Esophagus mucosa (tissue), 1 donor: ENCODE results near the gene HNRNPA1. TPM values are rescaled to one million over a fixed set of nuclear protein-coding genes. Genes with fewer than 3 reads are reported as not detected.
"Not testable (repeated sequence)": the region's sequence is repeated elsewhere in the genome, so short reads cannot be mapped to it uniquely, and the experiment has no call there.

Experiments used
- ATAC-seq: fragments of 200-7000 bp; cut with Tn5 transposase; one replicate; pipeline ENCODE4 v1.9.1; 2020
- total RNA-seq: library from RNA; stranded (reverse); gene quantifications from one replicate; pipeline ENCODE4 v1.2.4, GENCODE V29; 2023
- donor health status: DM: yes; HTN: yes; CAD: no.

Gene HNRNPA1
- total RNA-seq, 1 donor from 2014 or later = 687 TPM

- ATAC-seq = no peak
Observed at GRCh38 chr12:54277823-54278276, 2.7 kb upstream of the HNRNPA1 start.

- ATAC-seq = no peak
Observed at GRCh38 chr12:54279227-54279631, 1.3 kb upstream of the HNRNPA1 start.

- ATAC-seq = peak; percentile 86
Observed at GRCh38 chr12:54279632-54280467, 676 bp upstream of the HNRNPA1 start, which contains the start of gene CBX5. CBX5 (minus strand) TSS chr12:54280122; CDS start chr12:54257650, 22,472 bp downstream.

- ATAC-seq = not testable (repeated sequence)
Observed at GRCh38 chr12:54281261-54281638, 724 bp downstream of the HNRNPA1 start.

GRCh38 chr12:54281694-54282093 is 1.2 kb downstream of the HNRNPA1 start:
- not testable (repeated sequence) for ATAC-seq

GRCh38 chr12:54282949-54283593 is 2.5 kb downstream of the HNRNPA1 start:
- ATAC-seq = no peak

GRCh38 chr12:54284070-54284780 is 3.7 kb downstream of the HNRNPA1 start:
- not testable (repeated sequence) for ATAC-seq

- ATAC-seq = no peak
Observed at GRCh38 chr12:54285150-54286041, 4.9 kb downstream of the HNRNPA1 start.

- ATAC-seq = peak; percentile 73
Observed at GRCh38 chr12:54286042-54287030, 5.8 kb downstream of the HNRNPA1 start.

GRCh38 chr12:54287261-54288157 is 7.0 kb downstream of the HNRNPA1 start:
- ATAC-seq = no peak

GRCh38 chr12:54292083-54292930 is 11.8 kb downstream of the HNRNPA1 start:
- no peak for ATAC-seq

- ATAC-seq = no peak
Observed at GRCh38 chr12:54292931-54293241, 12.4 kb downstream of the HNRNPA1 start.

- peak; percentile 66 for ATAC-seq
Observed at GRCh38 chr12:54294152-54294952, 13.8 kb downstream of the HNRNPA1 start.

GRCh38 chr12:54294953-54295566 is 14.5 kb downstream of the HNRNPA1 start:
- ATAC-seq = no peak

- ATAC-seq = no peak
Observed at GRCh38 chr12:54296393-54297099, 16.0 kb downstream of the HNRNPA1 start.

GRCh38 chr12:54298904-54299303 is 18.4 kb downstream of the HNRNPA1 start:
- ATAC-seq = no peak
